ENCODE results near the gene SULT1E1.

DNA sequence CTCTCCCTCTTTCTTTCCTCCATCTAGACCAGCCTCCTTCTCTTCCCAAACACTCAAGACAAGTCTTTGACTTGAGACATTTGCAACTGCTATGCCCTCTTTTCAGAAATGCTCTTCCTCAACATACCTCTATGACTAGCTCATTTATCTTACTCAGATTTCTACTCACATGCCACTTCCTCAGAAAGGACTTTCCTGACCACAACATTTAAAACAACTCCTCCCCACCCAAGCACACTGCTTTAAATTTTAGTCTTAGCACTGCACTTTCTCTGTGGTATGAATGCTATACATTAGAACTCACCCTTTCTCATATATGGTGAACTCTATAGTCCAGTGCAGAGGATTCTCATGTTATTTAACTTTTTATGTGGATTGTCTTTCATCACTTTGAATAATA, 28.4 kb upstream of the SULT1E1 start:
- no peak for TF ChIP-seq CTCF (IDR thresholded peaks at IDR 0.05; ENCODE audit: insufficient read depth, low read depth, low read length)
- TF ChIP-seq EZH2 (IDR thresholded peaks at IDR 0.05; ENCODE audit: insufficient read depth, low read length): no peak
